H9 (cell line): Measurements from ENCODE around the gene LRP1B. TPM values are rescaled to one million over a fixed set of nuclear protein-coding genes. Genes with fewer than 3 reads are reported as not detected.

Source experiments
- DNase-seq: peaks from one replicate; pipeline ENCODE4 v3.0.0-alpha.2; 2017
- H2AFZ ChIP-seq: one replicate; pipeline ENCODE4 v1.6.1; 2013; ENCODE audit warnings: mild to moderate bottlenecking, low read length, control low read depth, moderate library complexity
- H2AK5ac ChIP-seq: 2 replicates; pipeline ENCODE4 v1.6.1; 2013; ENCODE audit warnings: low read length, control low read depth, mixed read lengths; ENCODE audit not compliant: insufficient read length
- H2BK120ac ChIP-seq: one replicate; pipeline ENCODE4 v1.6.1; 2013; ENCODE audit warnings: low read depth, mild to moderate bottlenecking, low read length, control low read depth, inconsistent platforms; ENCODE audit not compliant: poor library complexity, severe bottlenecking
- H2BK12ac ChIP-seq: 2 replicates; pipeline ENCODE4 v1.6.1; 2013; ENCODE audit warnings: low read length, control low read depth, mixed read lengths, low read depth; ENCODE audit not compliant: insufficient read length
- H2BK15ac ChIP-seq: 2 replicates; pipeline ENCODE4 v1.6.1; 2013; ENCODE audit warnings: low read depth, low read length, control low read depth
- H2BK20ac ChIP-seq: one replicate; pipeline ENCODE4 v1.6.1; 2013; ENCODE audit warnings: low read depth, mild to moderate bottlenecking, low read length, control low read depth, inconsistent platforms; ENCODE audit not compliant: poor library complexity, severe bottlenecking
- H2BK5ac ChIP-seq: 2 replicates; pipeline ENCODE4 v1.6.1; 2013; ENCODE audit warnings: low read length, control low read depth, mixed read lengths; ENCODE audit not compliant: insufficient read length
- H3K14ac ChIP-seq: 2 replicates; pipeline ENCODE4 v1.6.1; 2013; ENCODE audit warnings: low read length, control low read depth; ENCODE audit not compliant: insufficient read depth
- H3K18ac ChIP-seq: 2 replicates; pipeline ENCODE4 v1.6.1; 2013; ENCODE audit warnings: low read depth, mild to moderate bottlenecking, mixed read lengths, low read length, control low read depth; ENCODE audit not compliant: insufficient read length
- H3K23ac ChIP-seq: 2 replicates; pipeline ENCODE4 v1.6.1; 2013; ENCODE audit warnings: low read length, control low read depth, mixed read lengths, low read depth; ENCODE audit not compliant: insufficient read length
- H3K23me2 ChIP-seq: 2 replicates; pipeline ENCODE4 v1.6.1; 2013; ENCODE audit warnings: low read depth, mild to moderate bottlenecking, mixed read lengths, low read length, control low read depth; ENCODE audit not compliant: insufficient read length, poor library complexity, severe bottlenecking
- H3K27ac ChIP-seq: 2 replicates; pipeline ENCODE4 v1.5.1; 2013; ENCODE audit warnings: low read length, control low read depth, mixed read lengths, low read depth; ENCODE audit not compliant: insufficient read length
- H3K27me3 ChIP-seq: 2 replicates; pipeline ENCODE4 v1.6.1; 2013; ENCODE audit warnings: low read length, control low read depth, inconsistent platforms; ENCODE audit not compliant: insufficient read depth
- H3K4ac ChIP-seq: 2 replicates; pipeline ENCODE4 v1.6.1; 2013; ENCODE audit warnings: low read depth, mild to moderate bottlenecking, control low read depth, inconsistent platforms, low read length, moderate library complexity
- H3K4me1 ChIP-seq: 2 replicates; pipeline ENCODE4 v1.6.1; 2013; ENCODE audit warnings: low read length, control low read depth, inconsistent platforms; ENCODE audit not compliant: insufficient read depth
- H3K4me2 ChIP-seq: 2 replicates; pipeline ENCODE4 v1.6.1; 2013; ENCODE audit warnings: low read length, control low read depth, mixed read lengths; ENCODE audit not compliant: insufficient read length, insufficient read depth
- H3K56ac ChIP-seq: 2 replicates; pipeline ENCODE4 v1.6.1; 2013; ENCODE audit warnings: low read depth, mild to moderate bottlenecking, mixed read lengths, low read length, control low read depth; ENCODE audit not compliant: insufficient read length
- H3K79me1 ChIP-seq: 2 replicates; pipeline ENCODE4 v1.6.1; 2013; ENCODE audit warnings: low read depth, mild to moderate bottlenecking, moderate library complexity, low read length, control low read depth, inconsistent platforms; ENCODE audit not compliant: insufficient read depth, poor library complexity, severe bottlenecking
- H3K79me2 ChIP-seq: 2 replicates; pipeline ENCODE4 v1.6.1; 2013; ENCODE audit warnings: low read length, control low read depth, inconsistent platforms; ENCODE audit not compliant: insufficient read depth
- H3K9ac ChIP-seq: 2 replicates; pipeline ENCODE4 v1.6.1; 2013; ENCODE audit warnings: low read length, control low read depth, mixed read lengths; ENCODE audit not compliant: insufficient read length; ENCODE audit errors: extremely low read depth
- H3K9me3 ChIP-seq: one replicate; pipeline ENCODE4 v1.6.1; 2013; ENCODE audit warnings: low read depth, low read length, inconsistent platforms; ENCODE audit not compliant: control insufficient read depth
- H3T11ph ChIP-seq: one replicate; pipeline ENCODE4 v1.6.1; 2013; ENCODE audit warnings: mild to moderate bottlenecking, low read length, control low read depth, inconsistent platforms
- H4K20me1 ChIP-seq: one replicate; pipeline ENCODE4 v1.6.1; 2013; ENCODE audit not compliant: control insufficient read depth, insufficient read length, insufficient read depth
- H4K5ac ChIP-seq: 2 replicates; pipeline ENCODE4 v1.6.1; 2013; ENCODE audit warnings: low read depth, mild to moderate bottlenecking, mixed read lengths, low read length, control low read depth; ENCODE audit not compliant: insufficient read length
- H4K8ac ChIP-seq: replicated peaks from 2 replicates; pipeline ENCODE4 v1.6.1; 2013; ENCODE audit warnings: low read length, control low read depth, mixed read lengths, low read depth; ENCODE audit not compliant: insufficient read length
- H4K91ac ChIP-seq: 2 replicates; pipeline ENCODE4 v1.6.1; 2013; ENCODE audit warnings: low read depth, mild to moderate bottlenecking, moderate library complexity, mixed read lengths, low read length, control low read depth; ENCODE audit not compliant: insufficient read length
- H3K27ac Mint-ChIP-seq, 3 experiments: 2 replicates in 2 of 3; 3 replicates in 1 of 3; pipeline ENCODE4 v1.8.0; 2020 to 2021; ENCODE audit warnings: mixed read lengths in 3 of 3, mild to moderate bottlenecking in 1 of 3, moderate library complexity in 1 of 3
- H3K27me3 Mint-ChIP-seq: 2 replicates; pipeline ENCODE4 v1.8.0; 2021; ENCODE audit warnings: low read depth, mild to moderate bottlenecking, moderate library complexity, mixed read lengths
- H3K36me3 Mint-ChIP-seq, 3 experiments: 2 replicates in 2 of 3; 3 replicates in 1 of 3; pipeline ENCODE4 v1.8.0; 2020 to 2021; ENCODE audit warnings: low read depth in 3 of 3, mixed read lengths in 3 of 3; ENCODE audit not compliant: insufficient read depth in 1 of 3
- H3K4me1 Mint-ChIP-seq, 2 experiments: 2 replicates each; pipeline ENCODE4 v1.8.0; 2020; ENCODE audit warnings: mixed read lengths in 2 of 2
- H3K4me3 Mint-ChIP-seq, 2 experiments: 2 replicates in 1 of 2; 3 replicates in 1 of 2; pipeline ENCODE4 v1.8.0; 2020 to 2021; ENCODE audit warnings: mild to moderate bottlenecking in 2 of 2, mixed read lengths in 2 of 2, moderate library complexity in 1 of 2
- H3K9me3 Mint-ChIP-seq, 2 experiments: 2 replicates in 1 of 2; 3 replicates in 1 of 2; pipeline ENCODE4 v1.8.0; 2020; ENCODE audit warnings: mild to moderate bottlenecking in 2 of 2, mixed read lengths in 2 of 2, moderate library complexity in 1 of 2
- CTCF ChIP-seq: fragments of 200-600 bp; sonication (generic); conservative IDR thresholded peaks from 3 replicates; pipeline ENCODE4 v1.8.0; 2021; ENCODE audit warnings: antibody characterized with exemption, mild to moderate bottlenecking
- WGBS: extraction: QIAGEN DNeasy Blood & Tissue Kit; methylation state at CpG from one replicate; pipeline ENCODE4 v1.1.7; 2013; ENCODE audit warnings: missing lambda C conversion rate, low lambda C conversion rate, mixed read lengths; ENCODE audit not compliant: insufficient read length; ENCODE audit errors: extremely low coverage; 5-methylcytosine and 5-hydroxymethylcytosine counted together
- total RNA-seq: library from RNA; stranded (reverse); gene quantifications from 2 replicates; pipeline ENCODE4 v1.2.1, GENCODE V29; 2021

Gene LRP1B
- total RNA-seq, 1 experiment from 2014 or later = not detected

GRCh38 chr2:141711627-141712026 is 419.2 kb downstream of the LRP1B start:
- Mint-ChIP-seq H3K4me3 (no peak overlapping the region), H3K36me3 (no peaks in the 10 kb centered on the region), H3K9me3 (no peaks in the 10 kb centered on the region), H3K27me3 (no peaks in the 10 kb centered on the region; the same call in 1 of the 2 replicates), H3K4me1 (no peaks in the 10 kb centered on the region), H3K27ac (no peak overlapping the region)
- Histone ChIP-seq H2BK20ac (no peak overlapping the region), H3K4me1 (no peaks in the 10 kb centered on the region), H2BK5ac (no peak overlapping the region), H3K4me2 (no peak overlapping the region), H3K79me1 (no peaks in the 10 kb centered on the region), H3K18ac (no peak overlapping the region), H2BK12ac (no peak overlapping the region), H3K9ac (no peak overlapping the region), H4K91ac (no peak overlapping the region), H3K27me3 (no peaks in the 10 kb centered on the region), H2BK15ac (no peak overlapping the region), H2AFZ (no peak overlapping the region), H3K79me2 (no peaks in the 10 kb centered on the region), H3K56ac (no peak overlapping the region), H4K5ac (no peak overlapping the region), H3K14ac (no peak overlapping the region), H4K8ac (no peak overlapping the region), H3T11ph (no peak overlapping the region), H3K23ac (no peak overlapping the region), H3K9me3 (no peaks in the 10 kb centered on the region), H3K27ac (no peak overlapping the region), H2AK5ac (no peak overlapping the region), H2BK120ac (no peak overlapping the region), H3K23me2 (no peaks in the 10 kb centered on the region), H4K20me1 (no peaks in the 10 kb centered on the region), H3K4ac (no peak overlapping the region)
- TF ChIP-seq CTCF = no peak
- DNase-seq = no peak
- no CpG with 5 or more reads among the region's 1 CpG for WGBS
